ENCODE data around the gene VSX1.

DNA sequence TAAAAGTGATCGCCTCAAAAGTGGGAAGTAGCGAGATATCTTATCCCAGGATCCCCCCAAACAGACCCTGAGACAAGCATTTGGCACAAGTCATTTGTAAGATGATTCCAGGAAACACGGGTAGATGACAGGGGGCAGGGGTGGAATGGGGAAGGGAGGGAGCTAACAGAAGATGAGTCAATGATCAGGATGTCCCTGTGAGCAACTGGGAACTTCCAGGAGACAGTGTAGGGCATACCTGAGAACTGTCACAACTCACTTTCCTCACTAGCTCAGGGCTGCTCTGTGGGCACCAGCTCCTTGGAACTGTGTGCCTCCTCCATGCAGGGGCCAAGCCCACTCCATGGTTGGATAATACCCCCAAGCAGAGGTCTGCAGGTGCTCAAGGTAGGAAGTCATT is 38.5 kb upstream of the VSX1 start:
- TF ChIP-seq, protein P1, sequence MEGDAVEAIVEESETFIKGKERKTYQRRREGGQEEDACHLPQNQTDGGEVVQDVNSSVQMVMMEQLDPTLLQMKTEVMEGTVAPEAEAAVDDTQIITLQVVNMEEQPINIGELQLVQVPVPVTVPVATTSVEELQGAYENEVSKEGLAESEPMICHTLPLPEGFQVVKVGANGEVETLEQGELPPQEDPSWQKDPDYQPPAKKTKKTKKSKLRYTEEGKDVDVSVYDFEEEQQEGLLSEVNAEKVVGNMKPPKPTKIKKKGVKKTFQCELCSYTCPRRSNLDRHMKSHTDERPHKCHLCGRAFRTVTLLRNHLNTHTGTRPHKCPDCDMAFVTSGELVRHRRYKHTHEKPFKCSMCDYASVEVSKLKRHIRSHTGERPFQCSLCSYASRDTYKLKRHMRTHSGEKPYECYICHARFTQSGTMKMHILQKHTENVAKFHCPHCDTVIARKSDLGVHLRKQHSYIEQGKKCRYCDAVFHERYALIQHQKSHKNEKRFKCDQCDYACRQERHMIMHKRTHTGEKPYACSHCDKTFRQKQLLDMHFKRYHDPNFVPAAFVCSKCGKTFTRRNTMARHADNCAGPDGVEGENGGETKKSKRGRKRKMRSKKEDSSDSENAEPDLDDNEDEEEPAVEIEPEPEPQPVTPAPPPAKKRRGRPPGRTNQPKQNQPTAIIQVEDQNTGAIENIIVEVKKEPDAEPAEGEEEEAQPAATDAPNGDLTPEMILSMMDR (optimal IDR thresholded peaks at IDR 0.05 in 1 of 3, IDR thresholded peaks at IDR 0.05 in 1 of 3, conservative IDR thresholded peaks at IDR 0.05 in 1 of 3; ENCODE audit: extremely low read depth in 1 of 3, insufficient read depth in 2 of 3, low read length in 3 of 3): no peak
- no peak for TF ChIP-seq EZH2 (IDR thresholded peaks at IDR 0.05; ENCODE audit: low read length)
